Keratinocyte (primary cell): ENCODE measurements around the gene CNN3. TPM values are rescaled to one million over a fixed set of nuclear protein-coding genes. Genes with fewer than 3 reads are reported as not detected.

Experiments
- DNase-seq: peaks from one replicate; pipeline ENCODE4 v3.0.0-alpha.2; 2011; ENCODE audit warnings: low read depth, missing footprints, low spot score
- FAIRE-seq: peaks from 2 replicates; lab custom pipeline; 2011; peaks lifted over from hg19 to GRCh38; lab: Jason Lieb, UNC
- H2AFZ ChIP-seq: 2 replicates; pipeline ENCODE4 v1.6.0; 2012; ENCODE audit warnings: low read length, control low read depth, inconsistent platforms; ENCODE audit not compliant: control insufficient read depth
- H3K27ac ChIP-seq: 2 replicates; pipeline ENCODE4 v1.5.1; 2011; ENCODE audit warnings: low read length; ENCODE audit not compliant: control insufficient read depth, insufficient read depth
- H3K27me3 ChIP-seq: 3 replicates; pipeline ENCODE4 v1.6.0; 2011; ENCODE audit warnings: low read length; ENCODE audit not compliant: control insufficient read depth, insufficient read depth; ENCODE audit errors: extremely low read depth
- H3K36me3 ChIP-seq, 2 experiments: 2 replicates in 1 of 2; 3 replicates in 1 of 2; pipeline ENCODE4 v1.5.1; 2011; ENCODE audit warnings: low read length in 2 of 2, mild to moderate bottlenecking in 1 of 2; ENCODE audit not compliant: control insufficient read depth in 2 of 2, insufficient read depth in 2 of 2; ENCODE audit errors: extremely low read depth in 1 of 2
- H3K4me1 ChIP-seq: 3 replicates; pipeline ENCODE4 v1.5.1; 2011; ENCODE audit warnings: low read length; ENCODE audit not compliant: control insufficient read depth, insufficient read depth; ENCODE audit errors: extremely low read depth
- H3K4me2 ChIP-seq: 3 replicates; pipeline ENCODE4 v1.6.0; 2011; ENCODE audit warnings: low read depth, low read length; ENCODE audit not compliant: control insufficient read depth, insufficient read depth; ENCODE audit errors: extremely low read depth
- H3K4me3 ChIP-seq, 3 experiments: fragments of 200-600 bp in 1 of 3; sonication (generic) in 1 of 3; 2 replicates in 2 of 3; 3 replicates in 1 of 3; pipeline ENCODE4 v1.5.1; 2011 to 2016; ENCODE audit warnings: low read length in 3 of 3, mild to moderate bottlenecking in 3 of 3, control low read depth in 2 of 3, inconsistent platforms in 1 of 3, low read depth in 1 of 3, mixed read lengths in 1 of 3, mixed run types in 1 of 3, moderate library complexity in 1 of 3; ENCODE audit not compliant: control insufficient read depth in 2 of 3, insufficient read depth in 2 of 3; ENCODE audit errors: extremely low read depth in 1 of 3
- H3K79me2 ChIP-seq: 2 replicates; pipeline ENCODE4 v1.6.0; 2012; ENCODE audit warnings: low read length; ENCODE audit not compliant: control insufficient read depth, insufficient read depth
- H3K9ac ChIP-seq: 3 replicates; pipeline ENCODE4 v1.6.0; 2011; ENCODE audit warnings: low read length; ENCODE audit not compliant: control insufficient read depth, insufficient read depth; ENCODE audit errors: extremely low read depth
- H3K9me1 ChIP-seq: 3 replicates; pipeline ENCODE4 v1.6.0; 2011; ENCODE audit warnings: low read length; ENCODE audit not compliant: control insufficient read depth, insufficient read depth; ENCODE audit errors: extremely low read depth
- H3K9me3 ChIP-seq: 2 replicates; pipeline ENCODE4 v1.5.1; 2012; ENCODE audit warnings: low read depth, low read length; ENCODE audit not compliant: control insufficient read depth
- H4K20me1 ChIP-seq: 3 replicates; pipeline ENCODE4 v1.6.0; 2011; ENCODE audit warnings: low read length; ENCODE audit not compliant: control insufficient read depth, insufficient read depth; ENCODE audit errors: extremely low read depth
- CTCF ChIP-seq, 3 experiments: IDR thresholded peaks in 1 of 3; conservative IDR thresholded peaks in 1 of 3; optimal IDR thresholded peaks in 1 of 3; 2 replicates in 2 of 3; 3 replicates in 1 of 3; pipeline versions ENCODE3 to v1.5.1; 2011; ENCODE audit warnings: low read length in 3 of 3, mild to moderate bottlenecking in 3 of 3, moderate library complexity in 2 of 3, control low read depth in 1 of 3, inconsistent platforms in 1 of 3; ENCODE audit not compliant: insufficient read depth in 2 of 3; ENCODE audit errors: extremely low read depth in 1 of 3
- EZH2 ChIP-seq: IDR thresholded peaks from one replicate; pipeline ENCODE4 v1.6.1; 2012; ENCODE audit warnings: inconsistent platforms, mild to moderate bottlenecking, low read length, moderate library complexity
- dilution Hi-C: fragments of 300-500 bp; cut with MboI; formaldehyde crosslinking; loops from one replicate; pipeline ENCODE4 v1.7.0; 2020; ENCODE audit warnings: low sequenced_read_pairs; ENCODE audit not compliant: extremely low pct_ligation_motif_present
- polyA plus RNA-seq, 5 experiments: library from polyadenylated mRNA; depleted of rRNA in 3 of 5; stranded (reverse) in 3 of 5; stranded (forward) in 1 of 5; unstranded in 1 of 5; fragments of >200 nt; gene quantifications; 1 replicate in 1 of 5; 2 replicates in 3 of 5; 3 replicates in 1 of 5; pipeline versions ENCODE4 v1.2.1 to v1.2.3, GENCODE V29; 2011 to 2012; ENCODE audit warnings: missing spikeins in 2 of 5, low read depth in 1 of 5, low replicate concordance in 1 of 5

The CNN3 gene
- polyA plus RNA-seq, 1 donor (not counting 4 experiments of a cell fraction or from before 2014, with no cell fraction given) = 119 TPM

GRCh38 chr1:94969137-94969536 is 42.2 kb upstream of the CNN3 start:
- Histone ChIP-seq H3K4me2 (no peak overlapping the region), H3K79me2 (no peaks in the 10 kb centered on the region), H3K27ac (no peak overlapping the region), H3K9me3 (no peaks in the 10 kb centered on the region), H3K27me3 (no peaks in the 10 kb centered on the region), H3K36me3 (no peaks in the 10 kb centered on the region), H3K4me1 (peaks cover 18% of the 10 kb centered on the region), H3K9me1 (no peaks in the 10 kb centered on the region), H3K4me3 (no peak overlapping the region), H3K9ac (no peak overlapping the region), H2AFZ (no peak overlapping the region), H4K20me1 (no peaks in the 10 kb centered on the region)
- TF ChIP-seq EZH2 (no peak), CTCF (optimal IDR thresholded peaks at IDR 0.05 in 1 of 3, IDR thresholded peaks at IDR 0.05 in 1 of 3, conservative IDR thresholded peaks at IDR 0.05 in 1 of 3; ENCODE audit: extremely low read depth in 1 of 3, insufficient read depth in 2 of 3, low read length in 3 of 3) (no peak)
- dilution Hi-C loops = no loop called here
- FAIRE-seq (no peak), DNase-seq (no peak)

- no peaks in the 10 kb centered on the region for H3K27me3 ChIP-seq
- H2AFZ ChIP-seq = no peak overlapping the region
- no peaks in the 10 kb centered on the region for H3K79me2 ChIP-seq
- no peak overlapping the region for H3K27ac ChIP-seq
- H3K4me1 ChIP-seq = peaks cover 5% of the 10 kb centered on the region
- DNase-seq (no peak), FAIRE-seq (no peak)
- no peak overlapping the region for H3K4me2 ChIP-seq
- no peak overlapping the region for H3K4me3 ChIP-seq
- H3K9ac ChIP-seq = no peak overlapping the region
- no peaks in the 10 kb centered on the region for H3K9me1 ChIP-seq
- dilution Hi-C loops = no loop called here
- H3K36me3 ChIP-seq = no peaks in the 10 kb centered on the region
- TF ChIP-seq EZH2 (no peak), CTCF (optimal IDR thresholded peaks at IDR 0.05 in 1 of 3, IDR thresholded peaks at IDR 0.05 in 1 of 3, conservative IDR thresholded peaks at IDR 0.05 in 1 of 3; ENCODE audit: extremely low read depth in 1 of 3, insufficient read depth in 2 of 3, low read length in 3 of 3) (no peak)
- no peaks in the 10 kb centered on the region for H4K20me1 ChIP-seq
- no peaks in the 10 kb centered on the region for H3K9me3 ChIP-seq
These were observed 39.1 kb upstream of the CNN3 start for GRCh38 chr1:94966033-94966432.
